GDM1 (cell line): Measurements from ENCODE around the gene GPATCH4.

Experiments
- DNase-seq: peaks from one replicate; lab custom pipeline; 2025; lab: John Stamatoyannopoulos, UW

The GPATCH4 gene

DNA sequence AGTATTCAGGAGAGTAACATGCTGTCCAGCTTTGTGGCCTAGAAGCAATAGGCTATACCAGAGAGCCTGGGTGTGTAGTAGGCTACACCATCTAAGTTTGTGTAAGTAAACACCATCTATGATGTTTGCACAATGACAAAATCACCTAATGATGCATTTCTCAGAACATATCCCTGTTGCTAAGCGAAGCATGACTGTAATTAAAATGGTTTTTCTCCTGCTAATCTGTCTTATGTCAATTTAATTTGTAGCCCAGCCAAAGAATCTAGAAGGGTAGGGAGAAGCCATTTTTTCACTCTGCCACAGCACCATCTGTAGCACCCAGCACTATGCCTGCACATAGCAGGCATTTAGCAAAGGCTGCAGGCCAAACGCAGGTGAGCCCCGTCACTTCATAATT is 23.7 kb downstream of the GPATCH4 start:
- no peak for DNase-seq

DNA sequence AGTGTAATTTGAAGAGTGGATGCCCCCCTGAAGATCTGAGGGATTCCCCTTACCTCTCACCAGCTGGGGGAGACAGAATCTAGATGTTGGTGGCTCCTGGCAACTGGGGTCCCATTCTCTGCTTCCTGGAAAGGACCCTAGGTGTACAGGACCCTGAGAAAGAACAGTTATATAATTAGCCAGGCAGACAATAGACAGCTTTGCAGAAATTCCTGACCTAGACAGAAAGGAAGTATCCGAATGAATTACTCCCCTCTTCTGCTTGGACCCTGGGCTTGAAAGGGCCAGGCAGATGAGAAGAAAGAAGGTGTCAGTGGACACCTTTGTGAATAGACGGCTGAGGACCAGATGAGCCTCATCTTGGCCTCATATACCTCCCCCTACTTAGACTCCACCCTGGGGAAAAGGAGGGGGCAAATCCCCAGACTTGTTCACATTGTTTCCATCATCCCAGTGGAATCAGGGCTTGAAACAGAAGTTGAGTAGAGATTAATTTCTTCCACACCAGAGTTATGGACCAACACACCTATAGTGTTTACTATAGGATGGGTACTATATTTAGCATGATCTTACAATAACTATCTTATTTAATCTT is 27.1 kb downstream of the GPATCH4 start:
- DNase-seq, result no peak

DNA sequence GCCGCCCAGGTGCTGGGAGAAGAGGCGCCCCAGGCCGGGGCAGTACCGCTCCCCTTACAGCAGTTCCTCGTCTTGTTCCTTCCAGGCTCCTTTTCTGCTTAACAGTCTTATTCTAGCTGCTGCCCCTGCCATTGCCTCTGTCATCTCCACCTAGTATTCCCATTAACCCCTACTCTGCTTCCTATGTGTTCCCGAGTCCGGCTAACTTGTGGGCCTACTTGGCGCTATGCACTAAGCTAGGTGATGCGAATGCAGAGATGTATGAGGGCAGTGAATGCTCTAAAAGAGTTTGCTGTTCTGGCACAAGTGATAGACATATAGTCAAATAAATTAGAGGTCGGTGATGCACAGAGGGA is 28.6 kb downstream of the GPATCH4 start:
- no peak for DNase-seq

DNA sequence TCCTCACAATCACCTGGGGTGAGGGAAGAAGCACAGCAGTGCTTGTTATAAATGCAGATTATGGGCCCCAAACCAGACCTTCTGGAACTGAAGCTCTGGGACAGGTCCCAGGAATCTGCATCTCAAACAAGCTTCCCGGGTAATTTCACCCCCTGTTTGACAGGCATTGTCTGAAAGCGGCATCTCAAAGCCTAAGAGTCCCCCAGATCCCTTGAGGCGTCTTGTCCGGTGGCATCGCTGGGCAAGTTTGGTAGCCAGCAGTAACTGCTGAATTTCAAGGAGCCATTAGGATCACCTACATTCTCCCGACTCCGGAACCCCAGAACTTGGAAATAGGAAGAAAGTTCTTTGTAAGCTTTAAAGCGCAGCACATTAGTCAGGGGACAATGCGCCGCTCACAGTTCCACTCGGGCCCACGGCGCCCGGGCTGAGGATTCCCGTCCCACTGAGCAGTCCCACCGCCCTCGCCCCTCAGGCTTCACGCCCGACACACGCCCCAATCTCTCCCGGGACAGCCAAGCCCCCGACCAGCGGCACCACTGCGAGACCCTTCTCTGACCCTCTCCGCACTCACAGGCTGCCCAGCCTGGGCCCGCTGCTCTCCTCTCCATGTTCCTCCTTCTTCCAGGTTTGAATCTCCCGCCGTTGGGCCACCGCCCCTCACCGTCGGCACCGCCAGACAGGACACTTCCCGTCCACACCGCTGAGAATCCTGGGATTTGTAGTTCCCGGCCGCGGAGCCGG is 29.2 kb downstream of the GPATCH4 start, which contains the start of gene IQGAP3:
Gene IQGAP3 (minus strand): TSS at position 647 of the 744 bp plus-strand sequence. CDS start 36 bp downstream, at position 611.
- peak; percentile 59 for DNase-seq

DNA sequence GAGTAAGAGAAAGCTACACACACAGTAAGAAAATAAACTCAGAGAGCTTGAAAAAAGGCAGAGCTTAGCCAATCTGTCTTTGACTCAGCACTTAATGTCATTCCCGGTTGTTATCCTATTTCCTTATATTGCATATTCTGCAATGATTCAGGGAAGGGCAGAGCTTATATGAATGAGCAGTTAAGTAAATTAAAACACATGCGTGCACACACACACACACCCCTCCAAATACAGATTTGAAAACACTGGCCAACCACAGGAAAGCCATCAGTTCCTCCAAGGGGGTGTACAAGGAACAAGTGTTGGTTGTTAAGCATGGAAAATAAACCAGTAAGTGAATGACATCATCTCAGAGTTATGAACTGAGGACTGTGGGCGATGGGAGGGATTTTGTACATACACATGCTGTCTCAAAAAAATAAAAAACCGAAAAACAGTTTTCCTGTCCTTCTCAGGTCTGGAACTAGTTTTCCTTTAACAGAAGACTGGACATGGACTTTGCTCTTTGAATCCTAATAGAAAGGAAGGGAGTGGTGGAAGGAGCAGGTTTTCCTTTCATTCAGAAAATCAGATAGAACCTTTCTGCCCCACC is 29.9 kb downstream of the GPATCH4 start:
- peak; percentile 19 for DNase-seq

DNA sequence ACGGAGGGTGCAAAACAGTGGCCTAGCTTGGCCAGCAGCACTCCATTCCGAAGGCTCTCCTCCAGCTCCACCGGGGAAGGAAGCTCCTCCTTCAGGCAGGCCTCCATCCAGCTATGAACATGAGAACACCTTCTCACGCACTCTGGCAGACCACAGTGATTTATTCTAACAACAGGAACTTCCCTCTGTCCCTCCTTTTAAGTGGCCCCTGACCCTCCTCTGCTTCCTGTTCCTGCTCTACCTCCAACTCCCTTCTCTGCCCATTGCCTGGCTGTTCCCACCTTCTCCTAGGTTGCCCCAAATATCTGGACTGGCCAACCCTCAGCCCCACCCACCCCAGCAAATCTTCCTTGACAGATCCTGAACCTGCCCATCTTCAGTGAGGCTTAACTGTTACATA is 34.8 kb downstream of the GPATCH4 start:
- no peak for DNase-seq

DNA sequence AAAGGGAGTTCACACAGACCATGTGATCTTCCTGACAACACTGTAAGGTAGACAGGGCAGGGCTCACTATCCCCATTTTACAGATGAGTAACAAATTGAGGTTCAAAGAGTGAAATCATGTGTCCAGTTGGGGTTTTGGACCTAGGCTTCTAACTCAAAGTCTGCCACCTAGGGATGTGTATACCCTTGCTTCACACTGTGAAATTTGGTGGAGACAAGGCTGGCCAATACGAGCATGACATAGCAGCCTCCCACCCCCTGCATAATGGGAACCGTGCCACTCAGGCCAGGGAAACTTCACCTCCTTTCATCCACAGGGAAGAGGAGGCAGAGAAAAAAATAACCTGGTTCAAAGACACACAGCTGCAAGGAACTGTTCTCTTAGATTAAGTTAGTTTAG is 35.8 kb downstream of the GPATCH4 start:
- DNase-seq, result no peak

DNA sequence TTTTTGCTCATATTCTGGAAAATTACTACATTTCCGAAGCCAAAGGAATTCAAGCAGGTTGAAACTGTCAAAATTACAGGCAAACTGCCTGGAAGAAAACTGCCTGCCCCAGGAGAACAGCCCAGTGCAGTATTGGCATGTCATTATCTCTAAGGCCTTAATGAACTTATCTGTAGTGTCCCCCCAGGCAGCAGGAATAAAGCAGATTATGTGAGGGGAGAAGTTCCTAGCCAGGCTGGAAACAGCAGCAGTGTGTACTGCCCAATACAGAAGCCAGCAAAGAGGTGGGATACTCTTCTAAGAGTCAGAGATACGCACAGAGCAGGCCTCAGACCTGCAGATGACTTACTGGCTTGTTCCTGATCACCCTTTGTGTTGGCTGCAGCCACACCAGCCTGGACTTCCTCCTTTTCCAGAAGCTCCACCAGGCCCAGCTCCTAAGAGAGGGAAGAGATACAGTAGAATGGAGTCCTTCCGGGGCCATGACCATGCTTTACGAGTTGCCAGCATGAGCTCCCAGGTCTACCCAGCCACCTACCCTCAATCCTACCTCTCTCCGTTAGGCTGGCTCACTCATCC is 40.6 kb downstream of the GPATCH4 start:
- DNase-seq, result no peak

DNA sequence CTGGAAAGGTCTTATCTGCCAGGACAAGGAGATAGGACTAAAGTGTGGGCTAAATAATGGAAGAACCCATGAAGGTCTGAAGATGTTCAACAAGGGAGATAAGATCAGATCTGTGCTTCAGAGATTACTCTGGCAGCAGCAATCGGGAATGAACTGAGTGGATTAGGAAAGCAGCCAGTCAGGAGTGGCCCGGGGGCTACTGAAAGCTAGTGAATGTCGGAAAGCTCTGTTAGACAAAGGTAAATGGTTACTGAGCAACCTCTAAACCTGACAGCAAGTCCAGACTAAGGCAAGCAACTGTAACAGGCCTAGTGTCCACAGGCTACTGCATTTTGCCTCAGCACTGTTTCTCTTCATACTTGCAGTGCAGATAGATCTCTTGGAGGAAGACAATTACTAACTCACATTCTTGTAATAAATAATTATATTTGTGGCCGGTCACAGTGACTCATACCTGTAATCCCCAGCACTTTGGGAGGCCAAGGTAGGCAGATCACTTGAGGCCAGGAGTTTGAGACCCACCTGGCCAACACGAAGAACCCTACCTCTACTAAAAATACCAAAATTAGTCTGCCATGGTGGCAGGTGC is 41.4 kb downstream of the GPATCH4 start:
- no peak for DNase-seq

DNA sequence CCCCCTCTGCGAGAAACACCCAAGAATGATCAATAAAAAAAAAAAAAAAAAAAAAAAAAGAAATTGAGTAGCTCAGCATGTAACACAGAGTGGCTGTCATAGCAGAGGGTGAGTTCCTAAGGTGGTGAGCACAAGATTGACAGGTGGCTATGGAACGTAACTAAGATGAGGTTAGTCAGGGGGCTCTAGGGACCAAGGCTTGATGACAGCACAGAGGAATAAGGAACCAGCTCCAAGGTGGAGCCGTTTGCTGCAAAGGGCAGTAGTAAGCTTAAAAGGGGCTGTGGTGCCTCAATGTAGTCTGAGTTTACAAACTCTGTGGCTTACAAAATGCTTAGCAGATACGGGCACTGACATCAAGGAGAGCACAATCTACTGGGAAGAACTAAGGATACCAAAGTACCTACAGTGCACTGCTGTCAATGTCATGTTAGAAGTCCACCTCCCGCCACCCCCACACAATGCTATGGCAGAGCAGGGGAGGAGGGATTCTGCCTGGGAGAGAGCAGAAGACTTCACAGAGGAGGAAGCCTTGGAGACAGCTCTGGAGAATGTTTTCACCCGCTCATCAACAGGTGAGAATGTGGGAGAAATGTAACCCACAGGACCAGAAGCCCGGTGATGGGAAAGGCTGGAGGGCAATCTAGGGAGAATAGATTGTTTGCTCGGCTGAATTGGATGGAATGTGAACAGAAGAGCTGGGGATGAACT is 42.0 kb downstream of the GPATCH4 start:
- no peak for DNase-seq

DNA sequence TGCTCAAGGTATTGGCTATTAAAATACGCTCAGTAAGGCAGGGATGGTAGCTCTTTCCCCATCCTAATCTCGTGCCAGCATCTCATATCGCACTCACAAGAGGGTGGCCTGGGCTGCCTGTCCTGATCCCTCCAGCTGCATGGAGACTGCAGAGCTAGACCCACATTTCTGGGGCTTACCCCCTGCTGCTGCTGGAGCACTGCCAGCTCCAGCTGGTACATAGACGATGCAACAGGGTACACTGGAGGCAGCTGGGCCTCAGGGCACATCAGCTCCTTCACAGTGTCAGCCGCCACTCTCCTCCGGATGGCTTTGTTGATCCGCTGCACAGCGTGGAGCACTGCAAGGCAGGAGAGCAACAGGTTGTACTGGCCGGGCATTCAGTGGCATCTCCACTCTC is 44.9 kb downstream of the GPATCH4 start:
- DNase-seq, result no peak

DNA sequence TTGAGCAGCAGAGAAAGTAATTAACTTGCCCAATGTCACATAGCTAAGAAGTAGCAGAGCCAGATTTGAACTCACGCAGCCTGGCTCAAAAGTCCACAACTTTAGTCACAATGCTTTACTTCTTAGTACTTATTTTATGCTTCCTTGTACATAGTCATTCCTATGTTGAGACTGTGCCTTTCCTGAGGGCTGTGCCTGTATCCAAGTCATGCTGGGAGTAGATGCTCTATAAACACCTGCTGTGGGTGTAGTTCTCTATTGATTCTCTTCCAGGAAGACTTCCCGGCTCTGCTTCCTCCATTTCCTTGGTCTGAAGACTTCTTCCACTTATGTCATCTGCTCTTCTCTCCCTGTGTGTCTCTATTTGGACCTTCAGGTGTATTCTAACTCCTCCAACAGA is 45.6 kb downstream of the GPATCH4 start:
- DNase-seq, result no peak

DNA sequence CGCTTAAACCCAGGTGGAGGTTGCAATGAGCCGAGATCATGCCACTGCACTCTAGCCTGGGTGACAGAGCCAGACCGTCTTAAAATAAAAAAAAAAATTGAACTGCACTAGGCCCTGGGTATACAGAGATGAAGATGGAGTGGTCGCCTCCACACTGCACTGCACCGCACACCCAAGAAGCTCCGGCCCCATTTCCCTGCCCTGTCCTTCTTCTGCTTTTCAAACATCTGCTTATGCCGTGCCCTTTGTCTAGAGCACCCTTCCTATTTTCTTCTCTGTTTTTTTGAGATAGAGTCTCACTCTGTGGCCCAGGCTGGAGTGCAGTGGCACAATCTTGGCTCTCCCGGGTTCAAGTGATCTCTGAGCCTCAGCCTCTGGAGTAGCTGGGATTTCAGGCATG is 46.3 kb downstream of the GPATCH4 start:
- DNase-seq, result no peak

DNA sequence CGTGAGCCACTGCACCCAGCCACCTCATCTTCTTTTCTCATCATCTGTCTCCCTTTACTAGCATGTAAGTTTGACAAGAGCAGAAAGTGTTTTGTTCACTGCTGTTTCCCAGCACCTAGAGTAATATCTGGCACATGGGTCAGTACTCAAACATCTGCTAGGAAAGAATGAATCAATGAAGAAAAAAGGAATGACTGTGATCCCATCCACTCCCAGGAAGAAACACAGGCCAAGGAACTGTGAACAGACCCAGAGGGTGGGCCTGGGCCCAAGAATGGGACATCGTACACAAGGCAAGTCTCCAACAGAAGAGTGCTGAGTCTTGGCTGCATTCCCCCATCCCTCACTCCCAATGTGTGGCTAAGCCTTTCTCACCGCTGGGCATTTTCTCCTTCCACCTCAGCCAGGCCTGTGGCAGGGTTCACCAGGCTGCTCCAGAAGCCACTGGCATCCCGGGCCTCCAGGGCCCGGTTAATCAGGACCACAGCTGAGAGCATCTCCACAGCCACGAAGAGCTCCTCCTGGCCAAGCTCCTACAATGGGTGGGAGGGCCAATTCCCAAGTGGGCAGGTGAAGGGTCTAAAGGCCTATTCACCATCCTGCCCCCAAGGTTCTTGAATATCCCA is 47.3 kb downstream of the GPATCH4 start:
- DNase-seq, result no peak

DNA sequence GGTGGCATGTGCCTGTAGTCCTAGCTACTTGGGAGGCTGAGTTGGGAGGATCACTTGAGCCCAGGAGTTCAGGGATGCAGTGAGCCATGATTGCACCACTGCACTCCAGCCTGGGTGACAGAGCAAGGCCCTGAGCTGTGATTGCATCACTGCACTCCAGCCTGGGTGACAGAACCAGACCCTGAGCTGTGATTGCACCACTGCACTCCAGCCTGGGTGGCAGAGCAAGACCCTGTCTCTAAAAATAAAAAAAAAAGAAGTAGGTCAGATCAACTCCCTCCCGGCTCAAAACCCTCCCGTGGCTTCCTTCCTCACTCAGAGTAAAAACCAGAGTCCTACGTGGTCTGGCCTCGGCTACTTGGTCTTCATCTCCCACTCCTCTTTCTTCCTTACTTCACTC is 48.3 kb downstream of the GPATCH4 start:
- DNase-seq, result peak; percentile 52

DNA sequence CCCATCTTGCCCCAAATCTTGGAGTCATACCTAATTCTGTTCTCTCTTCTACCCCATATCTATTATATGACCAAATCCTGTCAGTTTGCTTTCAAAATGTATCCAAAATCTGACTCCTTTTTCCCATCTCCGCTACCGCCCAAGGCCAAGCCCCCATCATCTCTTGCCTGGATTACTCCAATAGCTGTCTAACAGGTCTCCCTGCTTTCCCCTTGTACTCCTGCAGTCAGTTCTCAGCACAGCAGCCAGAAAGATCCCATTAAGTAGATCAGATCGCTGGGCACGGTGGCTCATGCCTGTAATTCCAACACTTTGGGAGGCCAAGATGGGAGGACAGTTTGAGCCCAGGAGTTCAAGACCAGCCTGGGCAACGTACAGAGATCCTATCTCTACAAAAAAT is 48.8 kb downstream of the GPATCH4 start:
- DNase-seq, result no peak

DNA sequence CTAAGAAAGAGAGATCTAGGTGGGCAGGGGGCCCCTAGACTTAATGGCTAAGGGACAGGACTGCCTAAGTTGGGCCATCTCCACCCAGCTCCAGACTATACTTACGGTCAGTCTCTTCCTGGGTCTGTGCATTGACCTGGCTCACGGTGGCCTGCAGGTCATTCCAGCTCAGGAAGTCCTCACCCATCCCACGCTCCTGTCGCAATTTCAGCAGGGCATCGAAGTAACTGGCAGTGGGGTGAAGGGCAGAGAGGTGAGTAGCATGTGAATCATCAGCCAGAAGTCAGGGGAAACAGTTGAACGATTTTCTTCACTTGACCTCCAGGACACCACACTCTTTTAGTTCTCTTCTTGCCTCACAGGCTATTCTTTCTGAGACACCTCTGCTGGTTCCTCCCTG is 49.4 kb downstream of the GPATCH4 start:
- no peak for DNase-seq

DNA sequence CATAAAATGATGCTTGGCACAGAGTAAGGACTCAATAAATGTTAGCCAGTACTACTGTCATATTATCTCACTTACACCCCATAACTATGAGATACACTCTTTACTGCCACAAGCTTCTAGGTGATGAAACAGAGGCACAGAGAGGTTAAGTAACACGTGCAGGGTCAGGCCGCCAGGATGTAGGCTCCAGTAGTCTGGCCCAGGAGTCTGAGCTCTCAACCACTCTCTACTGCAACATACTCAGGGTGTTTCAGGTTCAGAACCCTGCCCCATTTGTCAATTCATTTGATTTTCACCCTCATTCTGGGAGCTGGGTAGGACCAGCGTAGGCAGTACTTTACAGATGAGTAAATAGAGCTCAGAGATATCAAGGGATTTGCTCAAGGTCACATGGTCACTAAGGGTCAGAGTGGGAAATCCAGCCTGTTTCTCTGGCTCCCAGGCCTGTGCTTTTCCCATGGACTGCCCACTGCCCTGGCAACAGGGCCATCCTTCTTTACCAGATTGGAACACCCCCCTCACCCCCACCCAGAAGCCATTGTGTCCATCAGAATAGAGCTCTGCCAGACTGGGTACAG is 50.1 kb downstream of the GPATCH4 start:
- DNase-seq, result no peak

DNA sequence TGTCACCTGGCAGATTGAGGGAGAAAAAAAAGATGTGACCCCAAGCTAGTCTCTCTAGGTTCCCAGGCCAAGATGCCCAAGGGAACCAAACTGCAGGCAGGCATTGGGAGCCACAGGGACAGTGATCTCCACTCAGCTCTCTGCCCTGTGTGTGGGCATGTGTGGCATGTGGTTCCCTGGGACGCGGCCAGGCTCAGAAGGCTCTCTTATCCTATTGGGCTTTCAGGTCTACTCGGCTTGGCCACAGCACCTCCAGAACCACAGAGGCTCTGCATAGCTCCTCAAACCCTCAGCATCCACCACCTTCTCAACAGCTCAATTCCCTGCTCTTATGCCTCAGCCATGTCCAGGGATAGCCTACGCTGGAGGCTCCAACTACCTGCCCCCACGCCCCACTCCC is 50.9 kb downstream of the GPATCH4 start:
- no peak for DNase-seq

DNA sequence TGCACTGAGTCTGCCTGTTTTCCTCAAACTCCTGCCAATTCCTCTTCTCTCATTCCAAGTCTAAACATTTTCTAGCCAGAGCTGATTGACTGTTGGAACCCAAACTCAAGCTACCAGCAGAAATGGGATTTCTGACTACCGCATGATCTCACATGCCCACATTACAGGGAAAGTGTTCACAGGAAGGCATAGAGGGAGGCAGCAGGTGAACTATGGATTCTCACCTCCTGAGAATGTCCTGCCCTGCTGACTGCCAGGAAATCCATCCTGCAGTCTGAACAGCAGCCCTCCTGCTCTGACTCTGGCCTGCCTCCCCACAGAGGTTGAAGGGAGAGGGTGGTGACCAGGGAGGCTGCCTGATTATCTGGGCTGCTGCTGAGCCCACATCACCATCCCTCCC is 51.4 kb downstream of the GPATCH4 start:
- DNase-seq, result no peak

DNA sequence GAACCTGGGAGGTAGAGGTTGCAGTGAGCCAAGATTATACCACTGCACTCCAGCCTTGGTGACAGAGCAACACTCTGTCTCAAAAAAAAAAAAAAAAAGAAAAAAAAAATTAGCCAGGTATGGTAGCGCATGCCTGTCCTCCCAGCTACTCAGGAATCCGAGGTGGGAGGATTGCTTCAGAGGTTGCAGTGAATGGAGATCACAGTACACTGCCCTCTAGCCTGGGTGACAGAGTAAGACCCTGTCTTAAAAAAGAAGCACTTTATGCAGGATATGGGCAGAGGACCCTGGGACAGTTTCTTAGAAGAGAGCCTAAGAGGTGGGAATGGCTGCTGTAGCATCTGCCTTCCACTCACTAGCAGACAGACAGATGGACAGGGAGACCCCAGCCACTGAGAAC is 51.9 kb downstream of the GPATCH4 start:
- no peak for DNase-seq
